ENCODE results near the gene VCL.

VCL gene

DNA sequence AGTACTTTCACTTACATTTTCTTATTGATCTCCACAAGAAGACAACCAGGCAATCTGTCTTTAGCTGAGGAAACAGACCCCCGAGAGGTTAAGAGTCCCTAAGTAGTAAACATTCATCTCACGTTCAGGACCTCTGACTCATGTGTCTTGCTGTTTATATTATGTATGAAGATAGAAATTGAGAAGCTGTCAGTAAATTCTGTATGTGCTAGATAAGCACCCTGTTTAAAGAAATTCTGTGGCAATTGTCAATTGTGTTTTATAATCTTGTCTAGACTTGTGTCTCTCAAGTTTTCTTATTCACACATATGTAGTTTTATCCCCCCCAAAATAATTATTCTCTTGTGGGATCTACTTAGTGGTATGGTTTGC lies 167.6 kb downstream of the VCL start:
- no peak overlapping the region for H3K4me3 ChIP-seq (ENCODE audit: low read depth, low read length)
- DNase-seq (ENCODE audit: low read depth), result no peak

DNA sequence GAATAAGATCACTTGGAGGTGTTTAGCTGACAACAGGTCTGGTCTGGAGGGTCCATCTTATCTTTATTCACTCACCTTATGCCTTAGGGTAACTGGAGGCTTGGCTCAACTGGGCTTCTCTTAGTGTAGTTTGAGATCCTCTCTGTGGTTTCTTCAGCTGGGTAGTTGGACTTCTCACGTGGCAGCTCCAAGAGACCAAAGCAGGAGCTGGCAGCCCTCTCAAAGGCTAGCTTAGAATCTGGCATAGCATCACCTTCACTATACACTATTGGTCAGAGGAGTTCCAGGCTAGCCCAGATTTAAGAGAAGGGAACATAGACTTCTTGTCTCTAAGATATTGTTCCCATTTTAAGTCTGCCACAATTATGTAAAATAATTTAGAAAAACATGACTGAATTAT lies 169.5 kb downstream of the VCL start:
- no peak overlapping the region for H3K4me3 ChIP-seq (ENCODE audit: low read depth, low read length)
- DNase-seq (ENCODE audit: low read depth), result no peak
